22Rv1 (cell line): ENCODE measurements around the gene PIK3R1.

Experiments
- CTCF ChIP-seq: fragments of 450-650 bp; IDR thresholded peaks from 2 replicates; pipeline ENCODE4 v1.5.1; 2017; ENCODE audit warnings: mild to moderate bottlenecking
- ZFX ChIP-seq: fragments of 450-650 bp; IDR thresholded peaks from 2 replicates; pipeline ENCODE4 v1.6.1; 2017; ENCODE audit warnings: antibody characterized with exemption, borderline replicate concordance

GRCh38 chr5:68255305-68256120 is 40.0 kb downstream of the PIK3R1 start:
- no peak for TF ChIP-seq CTCF
- TF ChIP-seq ZFX = no peak
